ENCODE data around the gene MTMR12.

DNA sequence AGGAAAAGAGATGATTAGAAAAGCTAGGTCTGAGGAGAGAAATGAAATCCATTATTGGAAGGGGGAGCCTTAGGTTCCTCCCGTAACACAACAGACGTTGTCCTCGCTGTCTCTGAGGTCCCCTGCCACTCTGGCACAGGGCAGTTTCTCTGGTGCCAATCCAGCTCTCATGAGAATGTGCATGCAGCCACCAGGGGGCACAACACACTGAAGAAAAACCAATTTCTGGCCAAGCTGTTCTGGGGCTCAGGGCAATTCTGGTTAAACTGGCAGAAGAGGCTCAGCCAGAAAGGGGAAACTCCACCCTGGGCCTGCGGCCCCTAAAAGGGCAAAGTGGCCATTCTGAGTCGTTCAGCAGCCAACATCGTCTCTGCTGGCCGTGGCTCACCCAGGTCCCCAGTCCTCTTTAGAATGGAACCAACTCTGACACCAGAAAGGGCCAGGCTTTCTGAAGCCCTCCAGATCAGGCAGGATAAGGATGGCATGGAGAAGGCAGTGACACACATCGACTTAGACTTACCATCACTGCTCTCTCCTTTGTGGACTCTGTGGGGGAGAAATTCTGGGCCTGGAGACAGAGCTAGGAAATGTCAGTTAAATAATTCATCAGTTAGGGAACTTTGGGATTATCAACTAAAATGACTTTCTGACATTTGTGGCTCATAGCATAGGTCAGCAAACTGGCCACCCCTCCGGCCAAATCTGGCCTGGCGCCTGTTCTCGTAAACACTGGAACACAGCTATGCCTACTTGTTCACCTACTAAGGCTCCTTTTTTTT is 80.1 kb downstream of the MTMR12 start:
- TF ChIP-seq, protein P1, sequence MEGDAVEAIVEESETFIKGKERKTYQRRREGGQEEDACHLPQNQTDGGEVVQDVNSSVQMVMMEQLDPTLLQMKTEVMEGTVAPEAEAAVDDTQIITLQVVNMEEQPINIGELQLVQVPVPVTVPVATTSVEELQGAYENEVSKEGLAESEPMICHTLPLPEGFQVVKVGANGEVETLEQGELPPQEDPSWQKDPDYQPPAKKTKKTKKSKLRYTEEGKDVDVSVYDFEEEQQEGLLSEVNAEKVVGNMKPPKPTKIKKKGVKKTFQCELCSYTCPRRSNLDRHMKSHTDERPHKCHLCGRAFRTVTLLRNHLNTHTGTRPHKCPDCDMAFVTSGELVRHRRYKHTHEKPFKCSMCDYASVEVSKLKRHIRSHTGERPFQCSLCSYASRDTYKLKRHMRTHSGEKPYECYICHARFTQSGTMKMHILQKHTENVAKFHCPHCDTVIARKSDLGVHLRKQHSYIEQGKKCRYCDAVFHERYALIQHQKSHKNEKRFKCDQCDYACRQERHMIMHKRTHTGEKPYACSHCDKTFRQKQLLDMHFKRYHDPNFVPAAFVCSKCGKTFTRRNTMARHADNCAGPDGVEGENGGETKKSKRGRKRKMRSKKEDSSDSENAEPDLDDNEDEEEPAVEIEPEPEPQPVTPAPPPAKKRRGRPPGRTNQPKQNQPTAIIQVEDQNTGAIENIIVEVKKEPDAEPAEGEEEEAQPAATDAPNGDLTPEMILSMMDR (IDR thresholded peaks at IDR 0.05): peak; percentile 76 to 90 (median 89)
- no peak for TF ChIP-seq POLR2A (IDR thresholded peaks at IDR 0.05)
